Endodermal cell (in vitro differentiated cells): ENCODE results near the gene LAMB1. TPM values are rescaled to one million over a fixed set of nuclear protein-coding genes. Genes with fewer than 3 reads are reported as not detected.

ENCODE experiments used
- DNase-seq: peaks from one replicate; pipeline ENCODE4 v3.0.0-alpha.2; 2017
- H3K27ac ChIP-seq: 2 replicates; pipeline ENCODE4 v1.5.1; 2013; ENCODE audit warnings: mild to moderate bottlenecking, low read depth, low read length, moderate library complexity
- H3K27me3 ChIP-seq: 2 replicates; pipeline ENCODE4 v1.6.1; 2013; ENCODE audit warnings: mild to moderate bottlenecking, low read length, moderate library complexity; ENCODE audit not compliant: insufficient read depth, control insufficient read depth, poor library complexity, severe bottlenecking
- H3K36me3 ChIP-seq: 2 replicates; pipeline ENCODE4 v1.7.0; 2013; ENCODE audit warnings: mild to moderate bottlenecking, low read length, moderate library complexity; ENCODE audit not compliant: control insufficient read depth, insufficient read depth
- H3K4me1 ChIP-seq: one replicate; pipeline ENCODE4 v1.7.0; 2013; ENCODE audit warnings: low read length; ENCODE audit not compliant: control insufficient read depth, insufficient read depth
- H3K4me3 ChIP-seq: 2 replicates; pipeline ENCODE4 v1.5.1; 2013; ENCODE audit warnings: mild to moderate bottlenecking, low read length, moderate library complexity
- H3K9ac ChIP-seq: 2 replicates; pipeline ENCODE4 v1.6.1; 2013; ENCODE audit warnings: mild to moderate bottlenecking, low read length, moderate library complexity; ENCODE audit not compliant: poor library complexity, severe bottlenecking; ENCODE audit errors: extremely low read depth
- H3K9me3 ChIP-seq: 2 replicates; pipeline ENCODE4 v1.6.1; 2013; ENCODE audit warnings: mild to moderate bottlenecking, low read length, moderate library complexity; ENCODE audit not compliant: control insufficient read depth
- H3K27ac Mint-ChIP-seq: 2 replicates; pipeline ENCODE4 v1.8.0; 2020; ENCODE audit warnings: mixed read lengths
- H3K27me3 Mint-ChIP-seq: 2 replicates; pipeline ENCODE4 v1.8.0; 2021; ENCODE audit warnings: mild to moderate bottlenecking, mixed read lengths; ENCODE audit not compliant: insufficient read depth
- H3K36me3 Mint-ChIP-seq: 2 replicates; pipeline ENCODE4 v1.8.0; 2020; ENCODE audit warnings: low read depth, mixed read lengths
- H3K4me1 Mint-ChIP-seq: 2 replicates; pipeline ENCODE4 v1.8.0; 2020; ENCODE audit warnings: mixed read lengths
- H3K4me3 Mint-ChIP-seq: 2 replicates; pipeline ENCODE4 v1.8.0; 2020; ENCODE audit warnings: mild to moderate bottlenecking, moderate library complexity, mixed read lengths
- H3K9me3 Mint-ChIP-seq: 2 replicates; pipeline ENCODE4 v1.8.0; 2020; ENCODE audit warnings: mild to moderate bottlenecking, mixed read lengths
- CTCF ChIP-seq: fragments of 200-600 bp; sonication (generic); conservative IDR thresholded peaks from 2 replicates; pipeline ENCODE4 v1.5.0; 2021; ENCODE audit warnings: antibody characterized with exemption, mild to moderate bottlenecking
- WGBS, 2 experiments: methylation state at CpG; one replicate each; pipeline versions ENCODE4 v1.1.5 to v1.1.7; 2013; ENCODE audit warnings: missing lambda C conversion rate in 2 of 2, mixed read lengths in 1 of 2; ENCODE audit not compliant: insufficient coverage in 1 of 2, insufficient read length in 1 of 2; 5-methylcytosine and 5-hydroxymethylcytosine counted together
- total RNA-seq, 2 donors: library from RNA; stranded (reverse); fragmentation: NEBNext Ultra II Directional in 1 of 2; extraction: Animal tissue kit (Norgen Biotek cat#: 25700) in 1 of 2; gene quantifications; 2 replicates in 1 of 2; 3 replicates in 1 of 2; pipeline ENCODE4 v1.2.1, GENCODE V29; 2021

The LAMB1 gene
- total RNA-seq, 2 donors from 2014 or later, result 192 to 209 TPM

- H3K27me3 Mint-ChIP-seq, result peaks cover 29% of the 10 kb centered on the region
Measured at GRCh38 chr7:107999779-108000560, 3.0 kb downstream of the LAMB1 start.

GRCh38 chr7:107998660-107999480 lies 4.1 kb downstream of the LAMB1 start:
- H3K27ac Mint-ChIP-seq, result no peak overlapping the region
- H3K4me3 Mint-ChIP-seq, result no peak overlapping the region
- peaks cover 18% of the 10 kb centered on the region for H3K27me3 Mint-ChIP-seq
- 90 to 93% methylated on average over 2 to 3 of the region's 3 CpGs for WGBS, 2 experiments
- Histone ChIP-seq H3K9me3 (no peaks in the 10 kb centered on the region), H3K9ac (no peak overlapping the region), H3K27ac (no peak overlapping the region), H3K27me3 (peaks cover 6% of the 10 kb centered on the region), H3K36me3 (peaks cover 72% of the 10 kb centered on the region), H3K4me1 (no peaks in the 10 kb centered on the region), H3K4me3 (peak overlapping the region; percentile 90)
- TF ChIP-seq CTCF, result no peak
- H3K36me3 Mint-ChIP-seq, result peaks cover 57% of the 10 kb centered on the region
- peaks cover 20% of the 10 kb centered on the region for H3K4me1 Mint-ChIP-seq
- no peak for DNase-seq
- no peaks in the 10 kb centered on the region for H3K9me3 Mint-ChIP-seq

More at GRCh38 chr7:107999779-108000560, 3.0 kb downstream of the LAMB1 start:
- Mint-ChIP-seq H3K36me3 (peaks cover 46% of the 10 kb centered on the region), H3K4me3 (no peak overlapping the region), H3K27ac (no peak overlapping the region), H3K9me3 (no peaks in the 10 kb centered on the region), H3K4me1 (peaks cover 30% of the 10 kb centered on the region)
- WGBS, 2 experiments, result 88 to 89% methylated on average over 3 to 4 of the region's 4 CpGs
- H3K9ac ChIP-seq, result peak overlapping the region; percentile 88
- no peak for DNase-seq
- H3K4me1 ChIP-seq, result peaks cover 4% of the 10 kb centered on the region
- peaks cover 15% of the 10 kb centered on the region for H3K27me3 ChIP-seq
- H3K27ac ChIP-seq, result no peak overlapping the region
- H3K36me3 ChIP-seq, result peaks cover 61% of the 10 kb centered on the region
- peak overlapping the region; percentile 90 for H3K4me3 ChIP-seq
- H3K9me3 ChIP-seq, result no peaks in the 10 kb centered on the region
- no peak for TF ChIP-seq CTCF

- Histone ChIP-seq H3K27ac (no peak overlapping the region), H3K27me3 (no peaks in the 10 kb centered on the region), H3K9me3 (no peaks in the 10 kb centered on the region), H3K36me3 (peaks cover 79% of the 10 kb centered on the region), H3K4me1 (no peaks in the 10 kb centered on the region), H3K9ac (no peak overlapping the region), H3K4me3 (peak overlapping the region; percentile 54)
- H3K4me1 Mint-ChIP-seq, result peaks cover 20% of the 10 kb centered on the region
- TF ChIP-seq CTCF, result no peak
- DNase-seq, result no peak
- 82 to 92% methylated on average over 2 of the region's 2 CpGs for WGBS, 2 experiments
- no peaks in the 10 kb centered on the region for H3K9me3 Mint-ChIP-seq
- peaks cover 64% of the 10 kb centered on the region for H3K36me3 Mint-ChIP-seq
- H3K27me3 Mint-ChIP-seq, result peaks cover 13% of the 10 kb centered on the region
- no peak overlapping the region for H3K4me3 Mint-ChIP-seq
- H3K27ac Mint-ChIP-seq, result no peak overlapping the region
Measured at GRCh38 chr7:107998150-107998549, 4.8 kb downstream of the LAMB1 start.
